Psoas muscle (tissue), 8 donors: ENCODE measurements around the gene MYL3. TPM values are rescaled to one million over a fixed set of nuclear protein-coding genes. Genes with fewer than 3 reads are reported as not detected.

Experiments
- ATAC-seq, 4 donors: fragments of 200-7000 bp; cut with Tn5 transposase; one replicate each; pipeline ENCODE4 v1.9.1; 2020; ENCODE audit warnings: moderate library complexity in 3 of 4, mild to moderate bottlenecking in 2 of 4
- DNase-seq, 2 donors: peaks; one replicate each; pipeline ENCODE4 v3.0.0-alpha.2; 2020
- H3K27ac ChIP-seq: fragments of 200-600 bp; one replicate; pipeline ENCODE4 v1.8.0; 2022
- H3K27me3 ChIP-seq, 3 donors: fragments of 200-600 bp in 1 of 3; one replicate each; pipeline versions ENCODE4 v1.6.1 to v1.8.0; 2013 to 2022; ENCODE audit warnings: low read length in 2 of 3, mild to moderate bottlenecking in 2 of 3, moderate library complexity in 1 of 3; ENCODE audit not compliant: insufficient read depth in 3 of 3
- H3K36me3 ChIP-seq, 2 donors: fragments of 200-600 bp in 1 of 2; one replicate each; pipeline versions ENCODE4 v1.6.1 to v1.8.0; 2013 to 2022; ENCODE audit warnings: low read depth in 1 of 2, mild to moderate bottlenecking in 1 of 2, moderate library complexity in 1 of 2; ENCODE audit not compliant: insufficient read depth in 1 of 2
- H3K4me1 ChIP-seq: fragments of 200-600 bp; one replicate; pipeline ENCODE4 v1.8.0; 2022
- H3K4me3 ChIP-seq: fragments of 200-600 bp; one replicate; pipeline ENCODE4 v1.8.0; 2022; ENCODE audit warnings: mild to moderate bottlenecking
- H3K9me3 ChIP-seq: fragments of 200-600 bp; one replicate; pipeline ENCODE4 v1.8.0; 2022
- CTCF ChIP-seq: fragments of 200-600 bp; IDR thresholded peaks from one replicate; pipeline ENCODE4 v1.8.0; 2022; ENCODE audit warnings: antibody characterized with exemption
- WGBS, 3 donors: extraction: QIAGEN DNeasy Blood & Tissue Kit; methylation state at CpG; one replicate each; pipeline versions ENCODE4 v1.1.6 to v1.1.7; 2013; 5-methylcytosine and 5-hydroxymethylcytosine counted together
- intact Hi-C, 2 donors: fragments of 100-400 bp; cut with DNase I; formaldehyde crosslinking; loops; one replicate each; pipeline versions ENCODE4 v1.11.0 to v1.14.2; 2022
- polyA plus RNA-seq, 3 donors: library from polyadenylated mRNA; stranded (reverse); fragments of 200-250 nt; gene quantifications; one replicate each; pipeline ENCODE4 v1.2.3, GENCODE V29; 2013
- total RNA-seq, 4 donors: library from RNA; stranded (reverse); fragmentation: NEBNext Ultra II Directional in 2 of 4; extraction: Animal tissue kit (Norgen Biotek cat#: 25700) in 2 of 4; gene quantifications; one replicate each; pipeline versions ENCODE4 v1.2.1 to v1.2.4, GENCODE V29; 2021 to 2023
- donor health status: healthy with polysubstance abuse.
- donor health status: DM: no; HTN: no; CAD: no; lungs with moderate emphysema.
- donor health status: Bipolar disorder and iron deficiency.
- donor health status: healthy.
- donor health status: DM: yes; HTN: yes; CAD: no.
- donor health status: DM: no; HTN: no; CAD: no.
- donor health status: DM: no; HTN: no; CAD: no.
- donor health status: DM: yes; HTN: yes; CAD: no.

The MYL3 gene
- total and polyA plus RNA-seq, 7 donors, result 395 to 3,091 (median 1,482) TPM

GRCh38 chr3:46882377-46883053 lies 19.3 kb upstream of the MYL3 start:
- DNase-seq, result no peak
- H3K27ac ChIP-seq, result peak overlapping the region; percentile 60
- WGBS, 3 donors, result 0 to 2% (median 1%) methylated on average over 43 to 72 of the region's 72 CpGs
- peak overlapping the region; percentile 71 for H3K4me3 ChIP-seq
- no peaks in the 10 kb centered on the region for H3K36me3 ChIP-seq
- peaks cover 4% of the 10 kb centered on the region for H3K4me1 ChIP-seq
- intact Hi-C loops, result no loop called here
- no peaks in the 10 kb centered on the region for H3K9me3 ChIP-seq
- ATAC-seq, result peak; percentile 40 to 74 (median 58)
- TF ChIP-seq CTCF, result no peak
- peaks cover 0 to 42% (median 4%) of the 10 kb centered on the region in 3 donors for H3K27me3 ChIP-seq

GRCh38 chr3:46881596-46882376 lies 18.5 kb upstream of the MYL3 start:
- Histone ChIP-seq H3K4me1 (peaks cover 4% of the 10 kb centered on the region), H3K27ac (peak overlapping the region; percentile 60), H3K4me3 (peak overlapping the region; percentile 71), H3K9me3 (no peaks in the 10 kb centered on the region), H3K27me3 (peaks cover 0 to 42% (median 4%) of the 10 kb centered on the region in 3 donors), H3K36me3 (no peaks in the 10 kb centered on the region)
- TF ChIP-seq CTCF, result no peak
- peak in 1 of 2 donors; percentile 42 for DNase-seq
- intact Hi-C loops, result no loop called here
- WGBS, 3 donors, result 2 to 3% (median 2%) methylated on average over 44 to 82 of the region's 83 CpGs
- peak; percentile 36 to 42 (median 38) for ATAC-seq

- Histone ChIP-seq H3K36me3 (no peaks in the 10 kb centered on the region), H3K27ac (no peak overlapping the region), H3K4me1 (peaks cover 4% of the 10 kb centered on the region), H3K4me3 (peak overlapping the region; percentile 71), H3K27me3 (peaks cover 0 to 42% (median 4%) of the 10 kb centered on the region in 3 donors), H3K9me3 (no peaks in the 10 kb centered on the region)
- DNase-seq (no peak), ATAC-seq (no peak)
- WGBS, 3 donors, result 37 to 39% (median 38%) methylated on average over 28 to 29 of the region's 29 CpGs
- TF ChIP-seq CTCF, result no peak
- intact Hi-C loops, result no loop called here
These were observed 17.8 kb upstream of the MYL3 start for GRCh38 chr3:46880884-46881595.

- H3K4me1 ChIP-seq, result peaks cover 4% of the 10 kb centered on the region
- H3K27ac ChIP-seq, result no peak overlapping the region
- WGBS, 3 donors, result 57 to 66% (median 61%) methylated on average over 2 of the region's 2 CpGs
- intact Hi-C loops, result no loop called here
- DNase-seq (no peak), ATAC-seq (no peak)
- TF ChIP-seq CTCF, result no peak
- no peaks in the 10 kb centered on the region for H3K36me3 ChIP-seq
- H3K27me3 ChIP-seq, result peaks cover 0 to 40% (median 4%) of the 10 kb centered on the region in 3 donors
- no peaks in the 10 kb centered on the region for H3K9me3 ChIP-seq
- H3K4me3 ChIP-seq, result no peak overlapping the region
These were observed 15.7 kb upstream of the MYL3 start for GRCh38 chr3:46878781-46879436.
